ENCODE measurements around the gene ALKBH3. TPM values are rescaled to one million over a fixed set of nuclear protein-coding genes. Genes with fewer than 3 reads are reported as not detected.

The ALKBH3 gene
- total RNA-seq, 1 donor, result 47.8 TPM

- peaks cover 7% of the 10 kb centered on the region for H3K4me1 ChIP-seq (ENCODE audit: insufficient read depth, low read length)
- TF ChIP-seq CTCF (IDR thresholded peaks at IDR 0.05; ENCODE audit: extremely low read depth, low read depth, low read length), result no peak
- H4K20me1 ChIP-seq (ENCODE audit: insufficient read depth, low read length), result no peaks in the 10 kb centered on the region
- no peak overlapping the region for H3K27ac ChIP-seq (ENCODE audit: low read depth, low read length)
- no peak overlapping the region for H2AFZ ChIP-seq (ENCODE audit: low read length)
- no peak overlapping the region for H3K4me3 ChIP-seq (ENCODE audit: insufficient read depth, low read length)
- no peaks in the 10 kb centered on the region for H3K36me3 ChIP-seq (ENCODE audit: insufficient read depth, low read length)
- H3K4me2 ChIP-seq (ENCODE audit: insufficient read depth, low read length), result no peak overlapping the region
- no peaks in the 10 kb centered on the region for H3K79me2 ChIP-seq (ENCODE audit: insufficient read depth, low read length)
- H3K9me3 ChIP-seq (ENCODE audit: low read depth, low read length), result no peaks in the 10 kb centered on the region
- H3K27me3 ChIP-seq (ENCODE audit: insufficient read depth, low read length), result peaks cover 10% of the 10 kb centered on the region
- no peak for DNase-seq (ENCODE audit: insufficient read length, low spot score, missing footprints)
Observed at GRCh38 chr11:43952401-43953342, 72.0 kb downstream of the ALKBH3 start.

GRCh38 chr11:43953521-43953920 is 72.9 kb downstream of the ALKBH3 start:
- no peak for TF ChIP-seq CTCF (IDR thresholded peaks at IDR 0.05; ENCODE audit: extremely low read depth, low read depth, low read length)
- no peak overlapping the region for H3K4me3 ChIP-seq (ENCODE audit: insufficient read depth, low read length)
- H3K4me1 ChIP-seq (ENCODE audit: insufficient read depth, low read length), result peaks cover 7% of the 10 kb centered on the region
- no peaks in the 10 kb centered on the region for H4K20me1 ChIP-seq (ENCODE audit: insufficient read depth, low read length)
- no peaks in the 10 kb centered on the region for H3K36me3 ChIP-seq (ENCODE audit: insufficient read depth, low read length)
- no peaks in the 10 kb centered on the region for H3K79me2 ChIP-seq (ENCODE audit: insufficient read depth, low read length)
- H2AFZ ChIP-seq (ENCODE audit: low read length), result no peak overlapping the region
- peaks cover 10% of the 10 kb centered on the region for H3K27me3 ChIP-seq (ENCODE audit: insufficient read depth, low read length)
- H3K9me3 ChIP-seq (ENCODE audit: low read depth, low read length), result no peaks in the 10 kb centered on the region
- no peak overlapping the region for H3K4me2 ChIP-seq (ENCODE audit: insufficient read depth, low read length)
- DNase-seq (ENCODE audit: insufficient read length, low spot score, missing footprints), result no peak
- no peak overlapping the region for H3K27ac ChIP-seq (ENCODE audit: low read depth, low read length)

GRCh38 chr11:43954241-43954640 is 73.6 kb downstream of the ALKBH3 start:
- no peak overlapping the region for H3K4me3 ChIP-seq (ENCODE audit: insufficient read depth, low read length)

More at GRCh38 chr11:43954241-43954640, 73.6 kb downstream of the ALKBH3 start:
- Histone ChIP-seq H2AFZ (ENCODE audit: low read length) (no peak overlapping the region), H3K36me3 (ENCODE audit: insufficient read depth, low read length) (no peaks in the 10 kb centered on the region), H3K79me2 (ENCODE audit: insufficient read depth, low read length) (no peaks in the 10 kb centered on the region), H3K27ac (ENCODE audit: low read depth, low read length) (no peak overlapping the region), H3K4me2 (ENCODE audit: insufficient read depth, low read length) (no peak overlapping the region), H3K27me3 (ENCODE audit: insufficient read depth, low read length) (peaks cover 10% of the 10 kb centered on the region), H3K9me3 (ENCODE audit: low read depth, low read length) (no peaks in the 10 kb centered on the region), H3K4me1 (ENCODE audit: insufficient read depth, low read length) (peaks cover 7% of the 10 kb centered on the region), H4K20me1 (ENCODE audit: insufficient read depth, low read length) (no peaks in the 10 kb centered on the region)
- no peak for DNase-seq (ENCODE audit: insufficient read length, low spot score, missing footprints)
- no peak for TF ChIP-seq CTCF (IDR thresholded peaks at IDR 0.05; ENCODE audit: extremely low read depth, low read depth, low read length)

Measured in osteoblast (primary cell).